ENCODE results near the gene ANKRD6. TPM values are rescaled to one million over a fixed set of nuclear protein-coding genes. Genes with fewer than 3 reads are reported as not detected.
A peak's percentile ranks its signal among the peaks of the same experiment; 100 is the strongest.
"Not testable (repeated sequence)": the region's sequence is repeated elsewhere in the genome, so short reads cannot be mapped to it uniquely, and the experiment has no call there.

Gene ANKRD6
- total and polyA plus RNA-seq, 3 donors from 2014 or later, result 20.9 to 52.8 (median 29.8) TPM

GRCh38 chr6:89630488-89630887 is 197.5 kb downstream of the ANKRD6 start:
- no peaks in the 10 kb centered on the region for H3K36me3 ChIP-seq (ENCODE audit: low read depth, missing control alignments)
- WGBS, 2 donors, result 84 to 88% methylated on average over 8 to 9 of the region's 9 CpGs
- no peak for DNase-seq
- TF ChIP-seq CTCF (IDR thresholded peaks at IDR 0.05) (no peak), POLR2A (IDR thresholded peaks at IDR 0.05) (no peak)
- no peak overlapping the region for H3K27ac ChIP-seq
- no peaks in the 10 kb centered on the region for H3K4me1 ChIP-seq
- H3K4me3 ChIP-seq, result no peak overlapping the region
- H3K27me3 ChIP-seq, result no peaks in the 10 kb centered on the region
- intact Hi-C loops (cut with DNase I; ENCODE audit: low total_unique reads), result no loop called here
- no peaks in the 10 kb centered on the region for H3K9me3 ChIP-seq

GRCh38 chr6:89636412-89636811 is 203.5 kb downstream of the ANKRD6 start:
- 96 to 100% methylated on average over 3 of the region's 3 CpGs for WGBS, 2 donors

GRCh38 chr6:89637960-89638319 is 205.0 kb downstream of the ANKRD6 start:
- intact Hi-C loops (cut with DNase I; ENCODE audit: low total_unique reads), result no loop called here

More at GRCh38 chr6:89636412-89636811, 203.5 kb downstream of the ANKRD6 start:
- intact Hi-C loops (cut with DNase I; ENCODE audit: low total_unique reads); H3K4me3 ChIP-seq; H3K9me3 ChIP-seq; H3K27me3 ChIP-seq; H3K4me1 ChIP-seq; DNase-seq; H3K36me3 ChIP-seq (ENCODE audit: low read depth, missing control alignments); H3K27ac ChIP-seq: not testable (repeated sequence)

GRCh38 chr6:89638320-89639195 is 205.6 kb downstream of the ANKRD6 start, which contains the start of gene LYRM2:
Gene LYRM2 (minus strand): TSS chr6:89638747. CDS start chr6:89638716, 31 bp downstream.
- no peaks in the 10 kb centered on the region for H3K27me3 ChIP-seq
- H3K4me3 ChIP-seq, result peak within 1 kb of the TSS; percentile 77 to 87
- no peaks in the 10 kb centered on the region for H3K9me3 ChIP-seq
- peak; percentile 96 for DNase-seq
- TF ChIP-seq CTCF (IDR thresholded peaks at IDR 0.05) (no peak), POLR2A (IDR thresholded peaks at IDR 0.05) (peak; percentile 30)
- intact Hi-C loops (cut with DNase I; ENCODE audit: low total_unique reads), result no loop called here
- 1 to 2% methylated on average over 16 to 51 of the region's 58 CpGs for WGBS, 2 donors
- H3K27ac ChIP-seq, result peak within 1 kb of the TSS; percentile 92 to 94
- H3K4me1 ChIP-seq, result peaks cover 5% of the 10 kb centered on the region
- H3K36me3 ChIP-seq (ENCODE audit: low read depth, missing control alignments), result no peaks in the 10 kb centered on the region

More at GRCh38 chr6:89637960-89638319, 205.0 kb downstream of the ANKRD6 start:
- Histone ChIP-seq H3K27me3 (no peaks in the 10 kb centered on the region), H3K36me3 (ENCODE audit: low read depth, missing control alignments) (no peaks in the 10 kb centered on the region), H3K9me3 (no peaks in the 10 kb centered on the region), H3K27ac (peak overlapping the region; percentile 92 to 94), H3K4me3 (peak overlapping the region; percentile 77 to 87), H3K4me1 (peaks cover 5% of the 10 kb centered on the region)
- TF ChIP-seq CTCF (IDR thresholded peaks at IDR 0.05) (no peak), POLR2A (IDR thresholded peaks at IDR 0.05) (no peak)
- peak; percentile 22 for DNase-seq
- WGBS, 2 donors, result 9 to 19% methylated on average over 7 of the region's 7 CpGs

- H3K27me3 ChIP-seq, result no peaks in the 10 kb centered on the region
- no peak for TF ChIP-seq CTCF (IDR thresholded peaks at IDR 0.05)
- TF ChIP-seq POLR2A (IDR thresholded peaks at IDR 0.05), result no peak
- 85 to 93% methylated on average over 4 of the region's 4 CpGs for WGBS, 2 donors
- no peaks in the 10 kb centered on the region for H3K36me3 ChIP-seq (ENCODE audit: low read depth, missing control alignments)
- intact Hi-C loops (cut with DNase I; ENCODE audit: low total_unique reads), result no loop called here
- H3K4me3 ChIP-seq, result no peak overlapping the region
- peaks cover 5% of the 10 kb centered on the region for H3K4me1 ChIP-seq
- no peak overlapping the region for H3K27ac ChIP-seq
- DNase-seq, result no peak
- H3K9me3 ChIP-seq, result no peaks in the 10 kb centered on the region
Observed at GRCh38 chr6:89640804-89641203, 207.9 kb downstream of the ANKRD6 start.

- DNase-seq; H3K4me1 ChIP-seq; H3K9me3 ChIP-seq; H3K27me3 ChIP-seq; H3K4me3 ChIP-seq; intact Hi-C loops (cut with DNase I; ENCODE audit: low total_unique reads); H3K27ac ChIP-seq; H3K36me3 ChIP-seq (ENCODE audit: low read depth, missing control alignments): not testable (repeated sequence)
- 98 to 100% methylated on average over 3 of the region's 3 CpGs for WGBS, 2 donors
Observed at GRCh38 chr6:89641581-89641980, 208.6 kb downstream of the ANKRD6 start.
